PC-9 (cell line): ENCODE measurements around the gene SPATC1L.

ENCODE experiments used
- EZH2 ChIP-seq: fragments of 200-600 bp; sonication (generic); IDR thresholded peaks from 2 replicates; pipeline ENCODE4 v1.8.0; 2017; ENCODE audit warnings: antibody characterized with exemption, low read depth
- TF ChIP-seq, protein P1 (sequence below): fragments of 200-600 bp; sonication (generic); conservative IDR thresholded peaks from 2 replicates; pipeline ENCODE4 v1.6.1; 2017; ENCODE audit warnings: mixed run types, antibody characterized with exemption, mild to moderate bottlenecking, moderate library complexity

DNA sequence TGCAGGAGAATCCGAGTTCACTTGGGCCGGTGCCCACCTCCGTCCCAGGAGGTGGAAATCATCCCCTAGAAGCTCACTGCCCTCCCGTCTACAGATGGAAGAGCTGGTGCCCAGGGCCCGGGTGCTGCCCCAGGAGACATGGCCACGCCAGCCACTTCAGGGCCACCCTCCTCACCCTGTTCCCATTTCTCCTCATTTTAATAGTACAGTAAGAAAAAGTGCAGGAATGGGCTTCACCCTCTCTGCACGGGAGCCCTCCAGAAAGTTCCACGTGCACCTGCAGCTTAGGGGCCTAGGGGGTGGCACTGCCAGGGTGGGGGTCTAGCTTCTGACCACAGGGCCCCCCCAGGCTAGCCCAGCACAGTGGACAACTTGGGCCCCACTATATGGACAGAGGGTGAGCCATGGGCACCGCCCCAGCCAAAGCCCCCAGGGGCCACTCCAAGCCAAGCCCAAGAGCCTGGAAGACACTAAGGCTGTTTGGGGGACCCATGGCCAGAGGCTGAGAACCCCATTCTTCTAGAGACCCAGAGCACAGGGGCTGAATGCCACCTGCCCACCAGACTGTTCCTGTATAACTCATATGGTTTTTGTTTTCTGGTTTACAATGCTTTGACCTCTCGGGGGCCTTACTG is 25.5 kb downstream of the SPATC1L start:
- TF ChIP-seq, protein P1, sequence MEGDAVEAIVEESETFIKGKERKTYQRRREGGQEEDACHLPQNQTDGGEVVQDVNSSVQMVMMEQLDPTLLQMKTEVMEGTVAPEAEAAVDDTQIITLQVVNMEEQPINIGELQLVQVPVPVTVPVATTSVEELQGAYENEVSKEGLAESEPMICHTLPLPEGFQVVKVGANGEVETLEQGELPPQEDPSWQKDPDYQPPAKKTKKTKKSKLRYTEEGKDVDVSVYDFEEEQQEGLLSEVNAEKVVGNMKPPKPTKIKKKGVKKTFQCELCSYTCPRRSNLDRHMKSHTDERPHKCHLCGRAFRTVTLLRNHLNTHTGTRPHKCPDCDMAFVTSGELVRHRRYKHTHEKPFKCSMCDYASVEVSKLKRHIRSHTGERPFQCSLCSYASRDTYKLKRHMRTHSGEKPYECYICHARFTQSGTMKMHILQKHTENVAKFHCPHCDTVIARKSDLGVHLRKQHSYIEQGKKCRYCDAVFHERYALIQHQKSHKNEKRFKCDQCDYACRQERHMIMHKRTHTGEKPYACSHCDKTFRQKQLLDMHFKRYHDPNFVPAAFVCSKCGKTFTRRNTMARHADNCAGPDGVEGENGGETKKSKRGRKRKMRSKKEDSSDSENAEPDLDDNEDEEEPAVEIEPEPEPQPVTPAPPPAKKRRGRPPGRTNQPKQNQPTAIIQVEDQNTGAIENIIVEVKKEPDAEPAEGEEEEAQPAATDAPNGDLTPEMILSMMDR: no peak
- no peak for TF ChIP-seq EZH2
